ENCODE results near the gene JPH3. TPM values are rescaled to one million over a fixed set of nuclear protein-coding genes. Genes with fewer than 3 reads are reported as not detected.

The JPH3 gene
- total RNA-seq, 1 experiment from 2014 or later: 32.7 TPM

- Histone ChIP-seq H2BK120ac (ENCODE audit: low read depth, low read length, poor library complexity, severe bottlenecking) (no peak overlapping the region), H3K4ac (ENCODE audit: low read depth, low read length) (no peak overlapping the region), H2AFZ (ENCODE audit: low read length) (no peak overlapping the region), H2BK15ac (ENCODE audit: low read depth, low read length) (no peak overlapping the region), H2BK5ac (ENCODE audit: insufficient read length, low read length) (no peak overlapping the region), H3K4me2 (ENCODE audit: insufficient read depth, insufficient read length, low read length) (no peak overlapping the region), H3K4me1 (ENCODE audit: insufficient read depth, low read length) (no peaks in the 10 kb centered on the region), H3K27me3 (ENCODE audit: insufficient read depth, low read length) (no peaks in the 10 kb centered on the region), H3K79me1 (ENCODE audit: insufficient read depth, low read depth, low read length, poor library complexity, severe bottlenecking) (peaks cover 2% of the 10 kb centered on the region), H3K18ac (ENCODE audit: insufficient read length, low read depth, low read length) (no peak overlapping the region), H4K20me1 (ENCODE audit: control insufficient read depth, insufficient read depth, insufficient read length) (no peaks in the 10 kb centered on the region), H4K5ac (ENCODE audit: insufficient read length, low read depth, low read length) (no peak overlapping the region), H2BK20ac (ENCODE audit: low read depth, low read length, poor library complexity, severe bottlenecking) (no peak overlapping the region), H3K9ac (ENCODE audit: extremely low read depth, insufficient read length, low read length) (no peak overlapping the region), H2AK5ac (ENCODE audit: insufficient read length, low read length) (no peak overlapping the region), H3K23ac (ENCODE audit: insufficient read length, low read depth, low read length) (no peak overlapping the region), H4K8ac (replicated peaks; ENCODE audit: insufficient read length, low read depth, low read length) (no peak overlapping the region), H3K79me2 (ENCODE audit: insufficient read depth, low read length) (no peaks in the 10 kb centered on the region), H2BK12ac (ENCODE audit: insufficient read length, low read depth, low read length) (no peak overlapping the region), H3K23me2 (ENCODE audit: insufficient read length, low read depth, low read length, poor library complexity, severe bottlenecking) (no peaks in the 10 kb centered on the region), H4K91ac (ENCODE audit: insufficient read length, low read depth, low read length) (no peak overlapping the region), H3K56ac (ENCODE audit: insufficient read length, low read depth, low read length) (no peak overlapping the region), H3K14ac (ENCODE audit: insufficient read depth, low read length) (no peak overlapping the region), H3K27ac (ENCODE audit: insufficient read length, low read depth, low read length) (no peak overlapping the region), H3T11ph (ENCODE audit: low read length) (no peak overlapping the region), H3K9me3 (ENCODE audit: control insufficient read depth, low read depth, low read length) (no peaks in the 10 kb centered on the region)
- H3K4me3 Mint-ChIP-seq: no peak overlapping the region
- peak; percentile 82 for TF ChIP-seq CTCF (conservative IDR thresholded peaks at IDR 0.05)
- peaks cover 8 to 12% of the 10 kb centered on the region in 2 experiments for H3K4me1 Mint-ChIP-seq
- no peaks in the 10 kb centered on the region for H3K27me3 Mint-ChIP-seq (ENCODE audit: low read depth)
- peaks cover under 1 to 2% of the 10 kb centered on the region in 2 experiments; a peak in 2 of 5 replicates for H3K9me3 Mint-ChIP-seq
- no peak overlapping the region; a peak in 1 of 7 replicates for H3K27ac Mint-ChIP-seq
- peak; percentile 84 for DNase-seq
- H3K36me3 Mint-ChIP-seq (ENCODE audit: insufficient read depth in 1 of 3, low read depth in 3 of 3): no peaks in the 10 kb centered on the region; a peak in 2 of 7 replicates
- WGBS (ENCODE audit: extremely low coverage, insufficient read length, low lambda C conversion rate): no CpG with 5 or more reads among the region's 31 CpGs
These were observed 33.9 kb downstream of the JPH3 start for GRCh38 chr16:87636050-87636684.

Measured in H9 (cell line).